Liver (tissue), 9 donors: Measurements from ENCODE around the gene ATP6V0A4. TPM values are rescaled to one million over a fixed set of nuclear protein-coding genes. Genes with fewer than 3 reads are reported as not detected.

Experiments
- DNase-seq: peaks from one replicate; pipeline ENCODE4 v3.0.0-alpha.2; 2017; ENCODE audit warnings: low spot score
- H3K27ac ChIP-seq, 2 donors: one replicate each; pipeline ENCODE4 v1.7.0; 2013; ENCODE audit warnings: inconsistent platforms in 2 of 2, low read length in 2 of 2, control low read depth in 1 of 2, low read depth in 1 of 2, mild to moderate bottlenecking in 1 of 2
- H3K27me3 ChIP-seq, 4 donors: one replicate each; pipeline versions ENCODE4 v1.6.1 to v1.7.0; 2013; ENCODE audit warnings: low read length in 3 of 4, inconsistent platforms in 1 of 4, mild to moderate bottlenecking in 1 of 4, moderate library complexity in 1 of 4; ENCODE audit not compliant: control insufficient read depth in 4 of 4, insufficient read depth in 4 of 4
- H3K36me3 ChIP-seq, 4 donors: one replicate each; pipeline versions ENCODE4 v1.6.1 to v1.7.0; 2013; ENCODE audit warnings: low read length in 3 of 4, mild to moderate bottlenecking in 3 of 4, low read depth in 1 of 4, moderate library complexity in 1 of 4; ENCODE audit not compliant: control insufficient read depth in 4 of 4, insufficient read depth in 3 of 4
- H3K4me1 ChIP-seq, 4 donors: one replicate each; pipeline versions ENCODE4 v1.6.1 to v1.7.0; 2013; ENCODE audit warnings: low read length in 3 of 4, mild to moderate bottlenecking in 3 of 4, moderate library complexity in 1 of 4; ENCODE audit not compliant: control insufficient read depth in 4 of 4, insufficient read depth in 4 of 4
- H3K4me3 ChIP-seq, 3 donors: one replicate each; pipeline versions ENCODE4 v1.6.1 to v1.7.0; 2013; ENCODE audit warnings: low read length in 3 of 3, control low read depth in 1 of 3, low read depth in 1 of 3, mild to moderate bottlenecking in 1 of 3
- H3K9ac ChIP-seq, 2 donors: one replicate each; pipeline ENCODE4 v1.7.0; 2013; ENCODE audit warnings: low read length in 2 of 2, mild to moderate bottlenecking in 2 of 2, moderate library complexity in 2 of 2, control low read depth in 1 of 2, low read depth in 1 of 2
- H3K9me3 ChIP-seq, 4 donors: one replicate each; pipeline versions ENCODE4 v1.6.1 to v1.7.0; 2013; ENCODE audit warnings: low read length in 3 of 4; ENCODE audit not compliant: control insufficient read depth in 4 of 4
- EGR1 ChIP-seq, 2 donors: IDR thresholded peaks; 2 replicates each; pipeline ENCODE4 v1.6.1; 2016 to 2018; ENCODE audit warnings: antibody characterized with exemption in 2 of 2, low read depth in 2 of 2
- FOXA1 ChIP-seq: IDR thresholded peaks from 2 replicates; pipeline ENCODE4 v1.6.1; 2016; ENCODE audit warnings: antibody characterized with exemption
- FOXA2 ChIP-seq: IDR thresholded peaks from 2 replicates; pipeline ENCODE4 v1.6.1; 2016; ENCODE audit warnings: antibody characterized with exemption
- GABPA ChIP-seq, 2 donors: IDR thresholded peaks in 1 of 2; conservative IDR thresholded peaks in 1 of 2; 2 replicates each; pipeline ENCODE4 v1.6.1; 2016; ENCODE audit warnings: antibody characterized with exemption in 2 of 2, mild to moderate bottlenecking in 1 of 2, moderate library complexity in 1 of 2
- HNF4A ChIP-seq, 2 donors: conservative IDR thresholded peaks; 2 replicates each; pipeline ENCODE4 v1.6.1; 2016; ENCODE audit warnings: antibody characterized with exemption in 2 of 2, mild to moderate bottlenecking in 2 of 2
- HNF4G ChIP-seq: IDR thresholded peaks from 2 replicates; pipeline ENCODE4 v1.6.1; 2016; ENCODE audit warnings: antibody characterized with exemption
- JUND ChIP-seq, 2 donors: IDR thresholded peaks; 2 replicates each; pipeline ENCODE4 v1.6.1; 2016; ENCODE audit warnings: antibody characterized with exemption in 2 of 2
- NR2F2 ChIP-seq: IDR thresholded peaks from 2 replicates; pipeline ENCODE4 v1.6.1; 2016; ENCODE audit warnings: antibody characterized with exemption
- RAD21 ChIP-seq, 2 donors: IDR thresholded peaks; 2 replicates each; pipeline ENCODE4 v1.6.1; 2016; ENCODE audit warnings: antibody characterized with exemption in 2 of 2, mild to moderate bottlenecking in 2 of 2
- RXRA ChIP-seq, 2 donors: IDR thresholded peaks; 2 replicates each; pipeline ENCODE4 v1.6.1; 2017 to 2018; ENCODE audit warnings: antibody characterized with exemption in 2 of 2, mild to moderate bottlenecking in 1 of 2
- SP1 ChIP-seq: IDR thresholded peaks from 2 replicates; pipeline ENCODE4 v1.6.1; 2018; ENCODE audit warnings: antibody characterized with exemption, mild to moderate bottlenecking
- TAF1 ChIP-seq: conservative IDR thresholded peaks from 2 replicates; pipeline ENCODE4 v1.6.1; 2016; ENCODE audit warnings: antibody characterized with exemption, mild to moderate bottlenecking
- YY1 ChIP-seq: IDR thresholded peaks from 2 replicates; pipeline ENCODE4 v1.6.1; 2016; ENCODE audit warnings: antibody characterized with exemption, mild to moderate bottlenecking
- WGBS: extraction: QIAGEN DNeasy Blood & Tissue Kit; methylation state at CpG from one replicate; pipeline ENCODE4 v1.1.7; 2013; 5-methylcytosine and 5-hydroxymethylcytosine counted together
- polyA plus RNA-seq, 2 donors: library from polyadenylated mRNA; stranded (reverse) in 1 of 2; unstranded in 1 of 2; fragments of 200-250 nt in 1 of 2; fragments of >200 nt in 1 of 2; fragmentation: Nextera tagmentation in 1 of 2; extraction: Ambion mirVana in 1 of 2; gene quantifications; one replicate each; pipeline versions ENCODE4 v1.2.1 to v1.2.3, GENCODE V29; 2013 to 2015
- total RNA-seq, 2 donors: library from RNA; depleted of rRNA; stranded (reverse); fragments of >200 nt; gene quantifications; one replicate each; pipeline ENCODE4 v1.2.3, GENCODE V29; 2014
- TF ChIP-seq, protein P1 (sequence below): IDR thresholded peaks from 2 replicates; pipeline ENCODE4 v1.6.1; 2016; ENCODE audit warnings: antibody characterized with exemption
- TF ChIP-seq, protein P2 (sequence below): fragments of 150-350 bp; IDR thresholded peaks from 2 replicates; pipeline ENCODE4 v1.5.1; 2017; ENCODE audit warnings: improper control_type of control experiment, low read depth, low read length; ENCODE audit not compliant: missing input control
- TF ChIP-seq, protein P3 (sequence below): IDR thresholded peaks from 2 replicates; pipeline ENCODE4 v1.6.1; 2016; ENCODE audit warnings: antibody characterized with exemption
- TF ChIP-seq, protein P4 (sequence below): IDR thresholded peaks from 2 replicates; pipeline ENCODE4 v1.6.1; 2016; ENCODE audit warnings: antibody characterized with exemption, mild to moderate bottlenecking
- TF ChIP-seq, protein P5 (sequence below): IDR thresholded peaks from 2 replicates; pipeline ENCODE4 v1.6.1; 2016; ENCODE audit warnings: antibody characterized with exemption
- donor health status: healthy.
- donor health status: healthy.
- donor health status: healthy.
- donor health status: healthy.
- donor health status: healthy.

Gene ATP6V0A4
- total and polyA plus RNA-seq, 4 donors = not detected

DNA sequence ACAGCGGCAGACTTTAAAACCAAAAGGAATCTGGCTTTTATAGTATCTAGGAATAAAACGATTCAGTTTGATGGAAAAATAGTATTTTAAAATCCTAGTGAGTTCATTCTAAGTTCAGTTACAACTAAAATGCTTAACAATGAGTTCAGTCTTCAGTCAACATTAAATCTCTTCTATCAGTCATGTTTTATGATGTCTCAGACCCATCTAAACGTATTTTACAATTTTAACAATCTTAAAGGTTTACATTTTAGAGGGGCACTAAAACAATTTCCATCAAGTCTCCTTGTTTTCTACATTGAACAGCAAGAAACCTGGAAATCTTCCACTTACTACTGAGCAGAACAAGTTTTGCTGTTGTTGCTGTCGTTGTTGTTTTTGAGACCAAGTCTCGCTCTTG lies 106.8 kb downstream of the ATP6V0A4 start:
- no peak for DNase-seq
- no peaks in the 10 kb centered on the region for H3K27me3 ChIP-seq
- H3K4me3 ChIP-seq = no peak overlapping the region

DNA sequence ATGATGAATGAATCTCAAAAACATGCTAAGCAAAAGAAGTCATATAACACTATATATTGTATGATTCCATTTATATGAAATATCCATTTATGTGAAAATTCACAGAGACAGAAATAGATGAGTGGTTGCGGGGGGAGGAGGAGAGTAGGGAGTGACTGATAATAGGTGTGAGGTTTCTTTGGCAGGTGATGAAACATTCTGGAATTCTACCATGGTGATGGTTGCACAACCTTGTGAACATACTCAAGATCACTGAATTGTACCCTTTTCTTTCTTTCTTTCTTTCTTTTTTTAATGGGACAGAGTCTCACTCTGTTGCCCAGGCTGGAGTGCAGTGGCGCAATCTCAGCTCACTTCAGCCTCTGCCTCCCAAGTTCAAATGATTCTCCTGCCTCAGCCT lies 107.5 kb downstream of the ATP6V0A4 start:
- DNase-seq = no peak
- Histone ChIP-seq H3K4me3 (no peak overlapping the region), H3K27me3 (no peaks in the 10 kb centered on the region), H3K4me1 (no peaks in the 10 kb centered on the region), H3K9me3 (no peaks in the 10 kb centered on the region), H3K36me3 (no peaks in the 10 kb centered on the region), H3K27ac (no peak overlapping the region), H3K9ac (no peak overlapping the region)
- 91% methylated on average over 2 of the region's 2 CpGs for WGBS
- TF ChIP-seq RXRA (IDR thresholded peaks at IDR 0.05) (no peak), RAD21 (IDR thresholded peaks at IDR 0.05) (no peak), NR2F2 (no peak), SP1 (no peak), TAF1 (no peak), EGR1 (IDR thresholded peaks at IDR 0.05; ENCODE audit: low read depth in 2 of 2) (no peak), FOXA2 (no peak), HNF4A (conservative IDR thresholded peaks at IDR 0.05) (no peak)
- TF ChIP-seq, protein P1, sequence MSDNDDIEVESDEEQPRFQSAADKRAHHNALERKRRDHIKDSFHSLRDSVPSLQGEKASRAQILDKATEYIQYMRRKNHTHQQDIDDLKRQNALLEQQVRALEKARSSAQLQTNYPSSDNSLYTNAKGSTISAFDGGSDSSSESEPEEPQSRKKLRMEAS = no peak
- TF ChIP-seq, protein P2, sequence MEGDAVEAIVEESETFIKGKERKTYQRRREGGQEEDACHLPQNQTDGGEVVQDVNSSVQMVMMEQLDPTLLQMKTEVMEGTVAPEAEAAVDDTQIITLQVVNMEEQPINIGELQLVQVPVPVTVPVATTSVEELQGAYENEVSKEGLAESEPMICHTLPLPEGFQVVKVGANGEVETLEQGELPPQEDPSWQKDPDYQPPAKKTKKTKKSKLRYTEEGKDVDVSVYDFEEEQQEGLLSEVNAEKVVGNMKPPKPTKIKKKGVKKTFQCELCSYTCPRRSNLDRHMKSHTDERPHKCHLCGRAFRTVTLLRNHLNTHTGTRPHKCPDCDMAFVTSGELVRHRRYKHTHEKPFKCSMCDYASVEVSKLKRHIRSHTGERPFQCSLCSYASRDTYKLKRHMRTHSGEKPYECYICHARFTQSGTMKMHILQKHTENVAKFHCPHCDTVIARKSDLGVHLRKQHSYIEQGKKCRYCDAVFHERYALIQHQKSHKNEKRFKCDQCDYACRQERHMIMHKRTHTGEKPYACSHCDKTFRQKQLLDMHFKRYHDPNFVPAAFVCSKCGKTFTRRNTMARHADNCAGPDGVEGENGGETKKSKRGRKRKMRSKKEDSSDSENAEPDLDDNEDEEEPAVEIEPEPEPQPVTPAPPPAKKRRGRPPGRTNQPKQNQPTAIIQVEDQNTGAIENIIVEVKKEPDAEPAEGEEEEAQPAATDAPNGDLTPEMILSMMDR = no peak
- TF ChIP-seq, protein P3, sequence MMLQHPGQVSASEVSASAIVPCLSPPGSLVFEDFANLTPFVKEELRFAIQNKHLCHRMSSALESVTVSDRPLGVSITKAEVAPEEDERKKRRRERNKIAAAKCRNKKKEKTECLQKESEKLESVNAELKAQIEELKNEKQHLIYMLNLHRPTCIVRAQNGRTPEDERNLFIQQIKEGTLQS = no peak

More for the DNA sequence above, 106.8 kb downstream of the ATP6V0A4 start:
- Histone ChIP-seq H3K36me3 (no peaks in the 10 kb centered on the region), H3K27ac (no peak overlapping the region), H3K9me3 (no peaks in the 10 kb centered on the region), H3K4me1 (no peaks in the 10 kb centered on the region), H3K9ac (no peak overlapping the region)
- no peak for TF ChIP-seq RXRA (IDR thresholded peaks at IDR 0.05)
- TF ChIP-seq, protein P4, sequence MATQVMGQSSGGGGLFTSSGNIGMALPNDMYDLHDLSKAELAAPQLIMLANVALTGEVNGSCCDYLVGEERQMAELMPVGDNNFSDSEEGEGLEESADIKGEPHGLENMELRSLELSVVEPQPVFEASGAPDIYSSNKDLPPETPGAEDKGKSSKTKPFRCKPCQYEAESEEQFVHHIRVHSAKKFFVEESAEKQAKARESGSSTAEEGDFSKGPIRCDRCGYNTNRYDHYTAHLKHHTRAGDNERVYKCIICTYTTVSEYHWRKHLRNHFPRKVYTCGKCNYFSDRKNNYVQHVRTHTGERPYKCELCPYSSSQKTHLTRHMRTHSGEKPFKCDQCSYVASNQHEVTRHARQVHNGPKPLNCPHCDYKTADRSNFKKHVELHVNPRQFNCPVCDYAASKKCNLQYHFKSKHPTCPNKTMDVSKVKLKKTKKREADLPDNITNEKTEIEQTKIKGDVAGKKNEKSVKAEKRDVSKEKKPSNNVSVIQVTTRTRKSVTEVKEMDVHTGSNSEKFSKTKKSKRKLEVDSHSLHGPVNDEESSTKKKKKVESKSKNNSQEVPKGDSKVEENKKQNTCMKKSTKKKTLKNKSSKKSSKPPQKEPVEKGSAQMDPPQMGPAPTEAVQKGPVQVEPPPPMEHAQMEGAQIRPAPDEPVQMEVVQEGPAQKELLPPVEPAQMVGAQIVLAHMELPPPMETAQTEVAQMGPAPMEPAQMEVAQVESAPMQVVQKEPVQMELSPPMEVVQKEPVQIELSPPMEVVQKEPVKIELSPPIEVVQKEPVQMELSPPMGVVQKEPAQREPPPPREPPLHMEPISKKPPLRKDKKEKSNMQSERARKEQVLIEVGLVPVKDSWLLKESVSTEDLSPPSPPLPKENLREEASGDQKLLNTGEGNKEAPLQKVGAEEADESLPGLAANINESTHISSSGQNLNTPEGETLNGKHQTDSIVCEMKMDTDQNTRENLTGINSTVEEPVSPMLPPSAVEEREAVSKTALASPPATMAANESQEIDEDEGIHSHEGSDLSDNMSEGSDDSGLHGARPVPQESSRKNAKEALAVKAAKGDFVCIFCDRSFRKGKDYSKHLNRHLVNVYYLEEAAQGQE = no peak
- TF ChIP-seq, protein P1 = no peak
- no peak for TF ChIP-seq SP1
- no peak for TF ChIP-seq GABPA (IDR thresholded peaks at IDR 0.05 in 1 of 2, conservative IDR thresholded peaks at IDR 0.05 in 1 of 2)
- no peak for TF ChIP-seq HNF4G
- no peak for TF ChIP-seq TAF1
- no peak for TF ChIP-seq YY1
- TF ChIP-seq, protein P5, sequence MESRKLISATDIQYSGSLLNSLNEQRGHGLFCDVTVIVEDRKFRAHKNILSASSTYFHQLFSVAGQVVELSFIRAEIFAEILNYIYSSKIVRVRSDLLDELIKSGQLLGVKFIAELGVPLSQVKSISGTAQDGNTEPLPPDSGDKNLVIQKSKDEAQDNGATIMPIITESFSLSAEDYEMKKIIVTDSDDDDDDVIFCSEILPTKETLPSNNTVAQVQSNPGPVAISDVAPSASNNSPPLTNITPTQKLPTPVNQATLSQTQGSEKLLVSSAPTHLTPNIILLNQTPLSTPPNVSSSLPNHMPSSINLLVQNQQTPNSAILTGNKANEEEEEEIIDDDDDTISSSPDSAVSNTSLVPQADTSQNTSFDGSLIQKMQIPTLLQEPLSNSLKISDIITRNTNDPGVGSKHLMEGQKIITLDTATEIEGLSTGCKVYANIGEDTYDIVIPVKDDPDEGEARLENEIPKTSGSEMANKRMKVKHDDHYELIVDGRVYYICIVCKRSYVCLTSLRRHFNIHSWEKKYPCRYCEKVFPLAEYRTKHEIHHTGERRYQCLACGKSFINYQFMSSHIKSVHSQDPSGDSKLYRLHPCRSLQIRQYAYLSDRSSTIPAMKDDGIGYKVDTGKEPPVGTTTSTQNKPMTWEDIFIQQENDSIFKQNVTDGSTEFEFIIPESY = no peak
- TF ChIP-seq JUND (IDR thresholded peaks at IDR 0.05) = no peak
- TF ChIP-seq FOXA2 = no peak
- no peak for TF ChIP-seq HNF4A (conservative IDR thresholded peaks at IDR 0.05)
- TF ChIP-seq, protein P2 = no peak
- TF ChIP-seq FOXA1 = no peak
- TF ChIP-seq, protein P3 = no peak
- TF ChIP-seq NR2F2 = no peak
- no peak for TF ChIP-seq RAD21 (IDR thresholded peaks at IDR 0.05)
- no peak for TF ChIP-seq EGR1 (IDR thresholded peaks at IDR 0.05; ENCODE audit: low read depth in 2 of 2)
- 74% methylated on average over 5 of the region's 5 CpGs for WGBS
